GM19463 (cell line): ENCODE results near the gene KCTD19.

Experiments
- ATAC-seq: cut with Tn5 transposase; IDR thresholded peaks from one replicate; pipeline ENCODE4 v1.9.1; 2021; ENCODE audit warnings: mild to moderate bottlenecking, moderate library complexity; ENCODE audit not compliant: unreplicated experiment

KCTD19 gene

GRCh38 chr16:67245186-67245585 lies 81.4 kb downstream of the KCTD19 start:
- ATAC-seq: no peak

- ATAC-seq: peak; percentile 55
These were observed 82.0 kb downstream of the KCTD19 start for GRCh38 chr16:67244387-67245185.

GRCh38 chr16:67243481-67243880 lies 83.1 kb downstream of the KCTD19 start:
- ATAC-seq: no peak

DNA sequence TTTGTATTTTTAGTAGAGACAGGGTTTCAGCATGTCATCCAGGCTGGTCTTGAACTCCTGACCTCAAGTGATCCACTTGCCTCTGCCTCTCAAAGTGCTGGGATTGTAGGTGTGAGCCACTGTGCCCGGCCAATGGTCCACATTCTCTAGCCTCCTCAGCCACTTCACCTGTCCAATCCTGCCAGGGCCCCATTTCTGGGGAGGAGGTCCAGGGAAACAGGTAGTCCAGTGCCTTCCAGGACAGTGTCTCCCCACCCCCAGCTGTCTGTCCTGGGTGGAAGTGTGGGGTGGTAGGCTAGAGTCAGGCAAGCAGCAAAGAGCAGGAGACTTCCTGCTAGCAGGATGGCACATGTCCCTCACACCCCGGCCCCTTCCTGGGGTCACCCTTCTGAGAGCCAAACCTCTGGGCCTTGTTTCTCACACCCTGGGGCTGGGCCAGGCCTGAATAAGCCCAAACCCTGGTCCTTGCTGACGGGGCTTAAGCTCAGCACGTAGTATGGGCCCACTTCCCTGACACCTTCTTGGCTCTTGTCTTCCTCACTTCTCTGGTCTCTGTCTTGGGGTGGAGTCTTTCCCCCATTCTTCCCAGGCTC lies 84.3 kb downstream of the KCTD19 start:
- ATAC-seq: no peak

GRCh38 chr16:67241008-67241900 lies 85.3 kb downstream of the KCTD19 start:
- no peak for ATAC-seq

- no peak for ATAC-seq
These were observed 86.0 kb downstream of the KCTD19 start for GRCh38 chr16:67240506-67240905.
